Measurements from ENCODE around the gene ATF2.

Gene ATF2

GRCh38 chr2:175039490-175039889 lies 128.5 kb downstream of the ATF2 start:
- no peaks in the 10 kb centered on the region for H3K9me2 ChIP-seq (replicated peaks; ENCODE audit: insufficient read depth, low read length)
- H2AFZ ChIP-seq (ENCODE audit: low read depth, low read length, severe bottlenecking) = no peak overlapping the region
- no peak overlapping the region for H3K27ac ChIP-seq (ENCODE audit: low read depth, low read length)
- no peak overlapping the region for H3K4me2 ChIP-seq (ENCODE audit: low read depth, low read length, poor library complexity, severe bottlenecking)
- H3K27me3 ChIP-seq (ENCODE audit: low read length) = no peaks in the 10 kb centered on the region
- no peak overlapping the region for H3K9ac ChIP-seq (ENCODE audit: low read length)
- peaks cover 5% of the 10 kb centered on the region; the same call in 1 of the 2 replicates for H3F3A ChIP-seq (ENCODE audit: insufficient read depth)
- no peak overlapping the region for H3K4me3 ChIP-seq (ENCODE audit: insufficient read depth, low read length, poor library complexity, severe bottlenecking)
- no peaks in the 10 kb centered on the region for H3K36me3 ChIP-seq (ENCODE audit: low read length)
- H3K9me3 ChIP-seq (ENCODE audit: insufficient read depth, low read length) = no peaks in the 10 kb centered on the region
- no peaks in the 10 kb centered on the region for H4K20me1 ChIP-seq (ENCODE audit: low read depth, low read length)
- no peaks in the 10 kb centered on the region for H3K79me2 ChIP-seq (ENCODE audit: insufficient read depth, low read length)
- TF ChIP-seq, protein P1, sequence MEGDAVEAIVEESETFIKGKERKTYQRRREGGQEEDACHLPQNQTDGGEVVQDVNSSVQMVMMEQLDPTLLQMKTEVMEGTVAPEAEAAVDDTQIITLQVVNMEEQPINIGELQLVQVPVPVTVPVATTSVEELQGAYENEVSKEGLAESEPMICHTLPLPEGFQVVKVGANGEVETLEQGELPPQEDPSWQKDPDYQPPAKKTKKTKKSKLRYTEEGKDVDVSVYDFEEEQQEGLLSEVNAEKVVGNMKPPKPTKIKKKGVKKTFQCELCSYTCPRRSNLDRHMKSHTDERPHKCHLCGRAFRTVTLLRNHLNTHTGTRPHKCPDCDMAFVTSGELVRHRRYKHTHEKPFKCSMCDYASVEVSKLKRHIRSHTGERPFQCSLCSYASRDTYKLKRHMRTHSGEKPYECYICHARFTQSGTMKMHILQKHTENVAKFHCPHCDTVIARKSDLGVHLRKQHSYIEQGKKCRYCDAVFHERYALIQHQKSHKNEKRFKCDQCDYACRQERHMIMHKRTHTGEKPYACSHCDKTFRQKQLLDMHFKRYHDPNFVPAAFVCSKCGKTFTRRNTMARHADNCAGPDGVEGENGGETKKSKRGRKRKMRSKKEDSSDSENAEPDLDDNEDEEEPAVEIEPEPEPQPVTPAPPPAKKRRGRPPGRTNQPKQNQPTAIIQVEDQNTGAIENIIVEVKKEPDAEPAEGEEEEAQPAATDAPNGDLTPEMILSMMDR (IDR thresholded peaks at IDR 0.05; ENCODE audit: insufficient read depth, low read length, poor library complexity, severe bottlenecking) = no peak
- no peak for TF ChIP-seq EZH2phosphoT487 (conservative IDR thresholded peaks at IDR 0.05; ENCODE audit: low read length)

- Histone ChIP-seq H3K9ac (ENCODE audit: low read length) (no peak overlapping the region), H3K27ac (ENCODE audit: low read depth, low read length) (no peak overlapping the region), H3K27me3 (ENCODE audit: low read length) (no peaks in the 10 kb centered on the region), H3K9me2 (replicated peaks; ENCODE audit: insufficient read depth, low read length) (no peaks in the 10 kb centered on the region), H4K20me1 (ENCODE audit: low read depth, low read length) (no peaks in the 10 kb centered on the region), H3K9me3 (ENCODE audit: insufficient read depth, low read length) (no peaks in the 10 kb centered on the region), H3K36me3 (ENCODE audit: low read length) (no peaks in the 10 kb centered on the region), H3F3A (ENCODE audit: insufficient read depth) (peaks cover 5% of the 10 kb centered on the region; the same call in 1 of the 2 replicates), H2AFZ (ENCODE audit: low read depth, low read length, severe bottlenecking) (no peak overlapping the region), H3K4me2 (ENCODE audit: low read depth, low read length, poor library complexity, severe bottlenecking) (no peak overlapping the region), H3K4me3 (ENCODE audit: insufficient read depth, low read length, poor library complexity, severe bottlenecking) (no peak overlapping the region), H3K79me2 (ENCODE audit: insufficient read depth, low read length) (no peaks in the 10 kb centered on the region)
- TF ChIP-seq, protein P1 (IDR thresholded peaks at IDR 0.05; ENCODE audit: insufficient read depth, low read length, poor library complexity, severe bottlenecking) = no peak
- TF ChIP-seq EZH2phosphoT487 (conservative IDR thresholded peaks at IDR 0.05; ENCODE audit: low read length) = no peak
Observed at GRCh38 chr2:175039031-175039430, 129.0 kb downstream of the ATF2 start.

DNA sequence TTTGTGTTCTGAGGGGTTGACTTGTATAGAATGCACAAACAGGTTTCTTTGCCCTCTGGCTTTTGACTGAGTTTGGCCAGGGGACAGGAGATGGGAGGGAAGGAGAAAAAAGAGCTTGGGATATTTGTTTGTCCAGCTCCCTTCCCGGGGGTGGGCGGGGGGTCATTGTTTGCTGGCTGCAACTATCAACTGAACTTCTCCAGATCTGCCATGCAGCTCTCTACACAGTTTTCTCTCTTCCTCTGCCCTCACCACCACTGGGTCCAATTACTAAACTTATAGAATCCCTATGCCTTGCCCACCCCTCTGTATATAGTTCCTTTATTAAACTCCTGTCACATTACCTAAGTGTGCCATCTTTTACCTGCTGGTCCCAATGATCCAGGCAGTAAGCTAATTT lies 130.1 kb downstream of the ATF2 start:
- Histone ChIP-seq H2AFZ (ENCODE audit: low read depth, low read length, severe bottlenecking) (peak overlapping the region; percentile 4), H3F3A (ENCODE audit: insufficient read depth) (peaks cover 5% of the 10 kb centered on the region; the same call in 1 of the 2 replicates), H3K4me2 (ENCODE audit: low read depth, low read length, poor library complexity, severe bottlenecking) (no peak overlapping the region), H3K36me3 (ENCODE audit: low read length) (no peaks in the 10 kb centered on the region), H3K4me3 (ENCODE audit: insufficient read depth, low read length, poor library complexity, severe bottlenecking) (no peak overlapping the region), H3K79me2 (ENCODE audit: insufficient read depth, low read length) (no peaks in the 10 kb centered on the region), H3K9me2 (replicated peaks; ENCODE audit: insufficient read depth, low read length) (no peaks in the 10 kb centered on the region), H3K9ac (ENCODE audit: low read length) (no peak overlapping the region), H4K20me1 (ENCODE audit: low read depth, low read length) (no peaks in the 10 kb centered on the region), H3K27me3 (ENCODE audit: low read length) (no peaks in the 10 kb centered on the region), H3K9me3 (ENCODE audit: insufficient read depth, low read length) (no peaks in the 10 kb centered on the region), H3K27ac (ENCODE audit: low read depth, low read length) (no peak overlapping the region)
- TF ChIP-seq, protein P1 (IDR thresholded peaks at IDR 0.05; ENCODE audit: insufficient read depth, low read length, poor library complexity, severe bottlenecking) = no peak
- no peak for TF ChIP-seq EZH2phosphoT487 (conservative IDR thresholded peaks at IDR 0.05; ENCODE audit: low read length)

Data from SU-DHL-6 (cell line).